SK-N-SH (cell line): ENCODE measurements around the gene CSRNP2. TPM values are rescaled to one million over a fixed set of nuclear protein-coding genes. Genes with fewer than 3 reads are reported as not detected.

Experiments
- CTCF ChIA-PET: fragments of 300-600, 350-600 bp; formaldehyde crosslinking; extraction: SDS; loops from one replicate; lab custom pipeline; 2021; lab: Yijun Ruan, JAX
- POLR2A ChIA-PET: fragments of 350-600 bp; sonication (Branson Sonifier 250); formaldehyde crosslinking; extraction: SDS; loops from one replicate; lab custom pipeline; 2020; ENCODE audit warnings: antibody characterized with exemption, inconsistent platforms; lab: Yijun Ruan, JAX
- DNase-seq: peaks from one replicate; pipeline ENCODE4 v3.0.0; 2012
- H2AFZ ChIP-seq: fragments of 200-600 bp; sonication (generic); 2 replicates; pipeline ENCODE4 v1.8.1; 2016; ENCODE audit warnings: antibody characterized with exemption, mild to moderate bottlenecking, low read depth
- H3F3A ChIP-seq: fragments of 200-600 bp; sonication (generic); replicated peaks from 2 replicates; pipeline ENCODE3; 2016; ENCODE audit warnings: antibody characterized with exemption, mild to moderate bottlenecking; ENCODE audit not compliant: insufficient read depth
- H3K27ac ChIP-seq, 2 experiments: fragments of 200-500 bp in 1 of 2; fragments of 200-600 bp in 1 of 2; sonication (Bioruptor generic) in 1 of 2; sonication (generic), shearing (Covaris generic) in 1 of 2; 2 replicates each; pipeline versions ENCODE4 v1.5.1 to v1.6.1; 2014 to 2016; ENCODE audit warnings: low read depth in 2 of 2, inconsistent platforms in 1 of 2, low read length in 1 of 2, mild to moderate bottlenecking in 1 of 2, mixed read lengths in 1 of 2
- H3K27me3 ChIP-seq: fragments of 200-600 bp; sonication (generic), shearing (Covaris generic); 2 replicates; pipeline ENCODE4 v1.6.1; 2016; ENCODE audit warnings: mixed run types; ENCODE audit not compliant: insufficient read depth
- H3K36me3 ChIP-seq, 2 experiments: fragments of 200-500 bp in 1 of 2; fragments of 200-600 bp in 1 of 2; sonication (Bioruptor generic) in 1 of 2; sonication (generic) in 1 of 2; replicated peaks in 1 of 2; 2 replicates each; pipeline versions ENCODE3 to v1.5.1; 2014 to 2016; ENCODE audit warnings: low read length in 1 of 2, mild to moderate bottlenecking in 1 of 2; ENCODE audit not compliant: insufficient read depth in 2 of 2, control insufficient read depth in 1 of 2
- H3K4me1 ChIP-seq, 2 experiments: fragments of 200-500 bp in 1 of 2; fragments of 200-600 bp in 1 of 2; sonication (Bioruptor generic) in 1 of 2; sonication (generic), shearing (Covaris generic) in 1 of 2; 2 replicates each; pipeline versions ENCODE4 v1.5.1 to v1.6.1; 2014 to 2016; ENCODE audit warnings: low read depth in 1 of 2, low read length in 1 of 2, mixed run types in 1 of 2; ENCODE audit not compliant: insufficient read depth in 2 of 2, control insufficient read depth in 1 of 2
- H3K4me2 ChIP-seq: fragments of 200-600 bp; sonication (generic), shearing (Covaris generic); 2 replicates; pipeline ENCODE4 v1.6.1; 2017; ENCODE audit warnings: mixed run types
- H3K4me3 ChIP-seq, 2 experiments: fragments of 200-500 bp in 1 of 2; fragments of 200-600 bp in 1 of 2; sonication (Bioruptor generic) in 1 of 2; sonication (generic), shearing (Covaris generic) in 1 of 2; 2 replicates each; pipeline versions ENCODE4 v1.5.1 to v1.8.1; 2014 to 2016; ENCODE audit warnings: low read depth in 2 of 2, inconsistent platforms in 1 of 2, low read length in 1 of 2, mild to moderate bottlenecking in 1 of 2, mixed read lengths in 1 of 2, moderate library complexity in 1 of 2
- H3K79me2 ChIP-seq: fragments of 200-600 bp; sonication (generic); 2 replicates; pipeline ENCODE4 v1.8.1; 2017; ENCODE audit warnings: mild to moderate bottlenecking; ENCODE audit not compliant: insufficient read depth
- H3K9ac ChIP-seq: fragments of 200-600 bp; sonication (generic); 2 replicates; pipeline ENCODE4 v1.6.1; 2017; ENCODE audit warnings: mixed run types
- H3K9me2 ChIP-seq: fragments of 200-600 bp; sonication (generic); 2 replicates; pipeline ENCODE4 v1.6.1; 2017; ENCODE audit warnings: mixed run types
- H3K9me3 ChIP-seq: fragments of 200-600 bp; sonication (generic); 2 replicates; pipeline ENCODE4 v1.6.1; 2017; ENCODE audit warnings: mixed run types, mild to moderate bottlenecking, moderate library complexity
- H4K20me1 ChIP-seq: fragments of 200-600 bp; sonication (generic); 2 replicates; pipeline ENCODE4 v1.6.1; 2017; ENCODE audit warnings: mild to moderate bottlenecking, mixed run types; ENCODE audit not compliant: insufficient read depth
- CHD2 ChIP-seq: fragments of 150-350 bp; IDR thresholded peaks from 2 replicates; pipeline ENCODE4 v1.6.1; 2018; ENCODE audit warnings: low read length; ENCODE audit not compliant: partially characterized antibody
- ELF1 ChIP-seq: IDR thresholded peaks from 2 replicates; pipeline ENCODE4 v1.4.0; 2012
- GABPA ChIP-seq: IDR thresholded peaks from 2 replicates; pipeline ENCODE4 v1.4.0; 2012; ENCODE audit warnings: low read depth, mild to moderate bottlenecking
- JUND ChIP-seq: IDR thresholded peaks from 2 replicates; pipeline ENCODE4 v1.4.0; 2012
- MAX ChIP-seq: IDR thresholded peaks from 2 replicates; pipeline ENCODE4 v1.4.0; 2012; ENCODE audit warnings: low read depth
- MXI1 ChIP-seq: IDR thresholded peaks from 2 replicates; pipeline ENCODE4 v1.6.1; 2012; ENCODE audit warnings: mild to moderate bottlenecking, low read depth, low read length, improper control_type of control experiment
- NFIC ChIP-seq: IDR thresholded peaks from 2 replicates; pipeline ENCODE4 v1.4.0; 2012; ENCODE audit warnings: borderline replicate concordance
- SIN3A ChIP-seq: IDR thresholded peaks from 2 replicates; pipeline ENCODE4 v1.6.1; 2012; ENCODE audit warnings: low read depth, mild to moderate bottlenecking, low read length, moderate library complexity, borderline replicate concordance
- SMC3 ChIP-seq: IDR thresholded peaks from 2 replicates; pipeline ENCODE4 v1.6.1; 2012; ENCODE audit warnings: low read depth, low read length, improper control_type of control experiment
- TAF1 ChIP-seq: IDR thresholded peaks from 2 replicates; pipeline ENCODE4 v1.6.1; 2012; ENCODE audit warnings: low read depth, mild to moderate bottlenecking, low read length, moderate library complexity, borderline replicate concordance
- TEAD4 ChIP-seq: IDR thresholded peaks from 2 replicates; pipeline ENCODE4 v1.4.0; 2012; ENCODE audit warnings: mild to moderate bottlenecking, borderline replicate concordance; ENCODE audit not compliant: insufficient read depth
- USF2 ChIP-seq: fragments of 150-350 bp; IDR thresholded peaks from 2 replicates; pipeline ENCODE4 v1.6.1; 2017; ENCODE audit warnings: antibody characterized with exemption, low read length, low read depth, borderline replicate concordance
- WGBS: methylation state at CpG from one replicate; pipeline ENCODE4 v1.1.6; 2017; ENCODE audit warnings: low lambda C conversion rate; 5-methylcytosine and 5-hydroxymethylcytosine counted together
- polyA plus RNA-seq, 3 experiments: library from polyadenylated mRNA; depleted of rRNA; stranded (reverse); fragments of >200 nt; gene quantifications; 2 replicates each; pipeline ENCODE4 v1.2.3, GENCODE V29; 2012

The CSRNP2 gene
- polyA plus RNA-seq, 1 of the 3 experiments (the other 2 are of a cell fraction) = 18.7 TPM

DNA sequence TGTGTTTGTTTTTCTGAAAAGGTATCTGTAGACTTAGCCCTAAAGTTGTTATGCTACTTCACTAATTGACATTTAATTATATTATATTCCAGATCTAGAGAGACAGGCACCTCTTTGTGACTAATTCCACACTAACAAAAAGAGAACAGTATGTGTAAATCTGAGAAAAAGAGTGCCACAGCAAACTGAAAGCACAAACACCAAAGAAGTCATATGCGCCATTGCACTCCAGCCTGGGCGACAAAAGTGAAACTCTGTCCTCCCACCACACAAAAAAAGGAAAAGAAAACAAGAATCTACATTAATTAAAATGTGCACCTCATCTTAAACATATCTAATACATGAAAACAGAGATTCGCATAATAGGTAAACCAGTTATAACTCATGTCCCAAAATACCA lies 4.4 kb upstream of the CSRNP2 start:
- H4K20me1 ChIP-seq = no peaks in the 10 kb centered on the region
- no peaks in the 10 kb centered on the region for H3K9me2 ChIP-seq
- no peak overlapping the region for H3K9ac ChIP-seq
- H3K79me2 ChIP-seq = peaks cover 3% of the 10 kb centered on the region
- H3K4me1 ChIP-seq = no peaks in the 10 kb centered on the region
- no peak overlapping the region for H3K4me2 ChIP-seq
- H3F3A ChIP-seq = no peaks in the 10 kb centered on the region
- TF ChIP-seq SMC3 (no peak), ELF1 (no peak), MAX (no peak), SIN3A (no peak), JUND (no peak), GABPA (no peak), USF2 (no peak), MXI1 (no peak), NFIC (no peak)
- over 99% methylated on average over 3 of the region's 3 CpGs for WGBS
- CTCF ChIA-PET = no interaction called here
- H3K27ac ChIP-seq = no peak overlapping the region
- H2AFZ ChIP-seq = no peak overlapping the region
- H3K36me3 ChIP-seq = peaks cover 0 to 9% of the 10 kb centered on the region in 2 experiments
- POLR2A ChIA-PET = no interaction called here
- no peak overlapping the region for H3K4me3 ChIP-seq
- no peaks in the 10 kb centered on the region for H3K9me3 ChIP-seq
- H3K27me3 ChIP-seq = no peaks in the 10 kb centered on the region
- DNase-seq = no peak

- Histone ChIP-seq H3K36me3 (peaks cover 0 to 7% of the 10 kb centered on the region in 2 experiments), H3K9me3 (no peaks in the 10 kb centered on the region), H3K4me3 (no peak overlapping the region), H3K27ac (no peak overlapping the region), H3K27me3 (no peaks in the 10 kb centered on the region), H2AFZ (no peak overlapping the region), H3K79me2 (peaks cover 12% of the 10 kb centered on the region), H4K20me1 (peaks cover 6% of the 10 kb centered on the region), H3K4me2 (no peak overlapping the region), H3K4me1 (peaks cover under 1 to 3% of the 10 kb centered on the region in 2 experiments; a peak in 2 of 4 replicates), H3F3A (no peaks in the 10 kb centered on the region), H3K9ac (no peak overlapping the region), H3K9me2 (no peaks in the 10 kb centered on the region)
- CTCF ChIA-PET = no interaction called here
- no peak for DNase-seq
- TF ChIP-seq GABPA = no peak
- POLR2A ChIA-PET = no interaction called here
- WGBS = 98% methylated on average over 10 of the region's 10 CpGs
These were observed 3.5 kb upstream of the CSRNP2 start for GRCh38 chr12:51086933-51087332.

DNA sequence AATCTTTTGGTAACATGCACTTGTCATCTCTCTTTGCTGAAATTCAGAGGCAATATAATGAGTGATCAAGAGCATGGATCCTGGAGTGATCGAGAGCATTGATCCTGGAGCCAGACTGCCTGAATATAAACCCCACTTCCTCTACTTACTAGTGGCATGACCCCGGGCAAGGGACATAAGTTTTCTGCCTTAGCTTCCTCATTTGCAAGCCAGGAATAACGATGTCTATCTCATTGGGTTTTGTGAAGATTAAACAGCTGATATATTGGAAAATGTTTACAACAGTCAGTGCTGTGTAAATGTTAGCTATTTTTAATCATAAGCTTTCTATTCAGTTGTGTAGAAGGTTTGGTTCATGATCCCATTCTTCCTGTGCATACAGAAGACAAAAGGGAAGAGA lies 2.4 kb upstream of the CSRNP2 start:
- Histone ChIP-seq H3K79me2 (peaks cover 24% of the 10 kb centered on the region), H3K4me1 (peaks cover 6 to 7% of the 10 kb centered on the region in 2 experiments; a peak in 3 of 4 replicates), H3K9me2 (no peaks in the 10 kb centered on the region), H3K9me3 (no peaks in the 10 kb centered on the region), H4K20me1 (peaks cover 16% of the 10 kb centered on the region), H3K27ac (no peak overlapping the region), H3K4me3 (no peak overlapping the region), H3F3A (no peaks in the 10 kb centered on the region), H2AFZ (no peak overlapping the region), H3K36me3 (peaks cover 0 to 4% of the 10 kb centered on the region in 2 experiments), H3K27me3 (no peaks in the 10 kb centered on the region), H3K4me2 (no peak overlapping the region), H3K9ac (no peak overlapping the region)
- CTCF ChIA-PET = no interaction called here
- POLR2A ChIA-PET = no interaction called here
- no peak for DNase-seq
- 94% methylated on average over 3 of the region's 3 CpGs for WGBS
- no peak for TF ChIP-seq TEAD4
- TF ChIP-seq ELF1 = no peak
- no peak for TF ChIP-seq CHD2
- TF ChIP-seq TAF1 = no peak
- TF ChIP-seq MXI1 = no peak
